ENCODE results near the gene TAS2R38. TPM values are rescaled to one million over a fixed set of nuclear protein-coding genes. Genes with fewer than 3 reads are reported as not detected.

TAS2R38 gene
- total RNA-seq, 2 donors from 2014 or later = not detected

GRCh38 chr7:141930211-141930610 lies 43.4 kb downstream of the TAS2R38 start:
- no peak overlapping the region for H3K27ac ChIP-seq
- H3K9ac ChIP-seq (ENCODE audit: low read depth in 2 of 2, low read length in 2 of 2) = no peak overlapping the region
- H3K9me3 ChIP-seq = no peaks in the 10 kb centered on the region
- H3K27me3 ChIP-seq = no peaks in the 10 kb centered on the region
- no peak for TF ChIP-seq CTCF (IDR thresholded peaks at IDR 0.05)
- H3K4me3 ChIP-seq = no peak overlapping the region
- H3K36me3 ChIP-seq = no peaks in the 10 kb centered on the region
- no peaks in the 10 kb centered on the region for H3K4me1 ChIP-seq
- intact Hi-C loops (cut with DNase I) = no loop called here
- no peak for DNase-seq

GRCh38 chr7:141928845-141929195 lies 44.8 kb downstream of the TAS2R38 start:
- no peak for DNase-seq
- Histone ChIP-seq H3K27ac (no peak overlapping the region), H3K4me3 (no peak overlapping the region), H3K27me3 (no peaks in the 10 kb centered on the region), H3K9me3 (no peaks in the 10 kb centered on the region), H3K36me3 (no peaks in the 10 kb centered on the region), H3K9ac (ENCODE audit: low read depth in 2 of 2, low read length in 2 of 2) (no peak overlapping the region), H3K4me1 (no peaks in the 10 kb centered on the region)
- intact Hi-C loops (cut with DNase I) = no loop called here
- no peak for TF ChIP-seq CTCF (IDR thresholded peaks at IDR 0.05)

GRCh38 chr7:141928146-141928844 lies 45.3 kb downstream of the TAS2R38 start:
- no peaks in the 10 kb centered on the region for H3K4me1 ChIP-seq
- intact Hi-C loops (cut with DNase I) = no loop called here
- H3K4me3 ChIP-seq = no peak overlapping the region
- TF ChIP-seq CTCF (IDR thresholded peaks at IDR 0.05) = no peak
- H3K9me3 ChIP-seq = no peaks in the 10 kb centered on the region
- no peak overlapping the region for H3K9ac ChIP-seq (ENCODE audit: low read depth in 2 of 2, low read length in 2 of 2)
- H3K27me3 ChIP-seq = no peaks in the 10 kb centered on the region
- DNase-seq = no peak
- no peaks in the 10 kb centered on the region for H3K36me3 ChIP-seq
- no peak overlapping the region for H3K27ac ChIP-seq

Other genes starting within 250 kb of the TAS2R38 start
- 100 to 1,000 TPM in 1 of 2 donors, 10 to 100 TPM in 1; 76.7 to 130 TPM for gene SSBP1, start 235.4 kb downstream of the TAS2R38 start, total RNA-seq
- gene TAS2R3, start 209.7 kb downstream of the TAS2R38 start, total RNA-seq = under 1 TPM; 0.58 to 0.94 TPM
- under 1 TPM; 0.62 to 0.66 TPM for gene TAS2R4, start 197.1 kb downstream of the TAS2R38 start, total RNA-seq
- 1 to 10 TPM in 1 of 2 donors, under 1 TPM in 1; 0.98 to 1.2 TPM for gene TAS2R5, start 183.6 kb downstream of the TAS2R38 start, total RNA-seq
- not detected for gene PRSS37, start 132.3 kb downstream of the TAS2R38 start, total RNA-seq
- not detected for gene OR9A4, start 57.4 kb downstream of the TAS2R38 start, total RNA-seq
- gene CLEC5A, start 26.8 kb downstream of the TAS2R38 start, total RNA-seq = under 1 TPM in 1 of 2 donors, not detected in 1; 0.27 TPM
- 1 to 10 TPM; 1.5 to 3.3 TPM for gene MGAM, start 22.1 kb upstream of the TAS2R38 start, total RNA-seq
- 10 to 100 TPM in 1 of 2 donors, 1 to 10 TPM in 1; 7.5 to 26.4 TPM for gene MGAM2, start 137.9 kb upstream of the TAS2R38 start, total RNA-seq